H9 (cell line): ENCODE data around the gene NGB. TPM values are rescaled to one million over a fixed set of nuclear protein-coding genes. Genes with fewer than 3 reads are reported as not detected.

Source experiments
- DNase-seq: peaks from one replicate; pipeline ENCODE4 v3.0.0-alpha.2; 2017
- H2AFZ ChIP-seq: one replicate; pipeline ENCODE4 v1.6.1; 2013; ENCODE audit warnings: mild to moderate bottlenecking, low read length, control low read depth, moderate library complexity
- H2AK5ac ChIP-seq: 2 replicates; pipeline ENCODE4 v1.6.1; 2013; ENCODE audit warnings: low read length, control low read depth, mixed read lengths; ENCODE audit not compliant: insufficient read length
- H2BK120ac ChIP-seq: one replicate; pipeline ENCODE4 v1.6.1; 2013; ENCODE audit warnings: low read depth, mild to moderate bottlenecking, low read length, control low read depth, inconsistent platforms; ENCODE audit not compliant: poor library complexity, severe bottlenecking
- H2BK12ac ChIP-seq: 2 replicates; pipeline ENCODE4 v1.6.1; 2013; ENCODE audit warnings: low read length, control low read depth, mixed read lengths, low read depth; ENCODE audit not compliant: insufficient read length
- H2BK15ac ChIP-seq: 2 replicates; pipeline ENCODE4 v1.6.1; 2013; ENCODE audit warnings: low read depth, low read length, control low read depth
- H2BK20ac ChIP-seq: one replicate; pipeline ENCODE4 v1.6.1; 2013; ENCODE audit warnings: low read depth, mild to moderate bottlenecking, low read length, control low read depth, inconsistent platforms; ENCODE audit not compliant: poor library complexity, severe bottlenecking
- H2BK5ac ChIP-seq: 2 replicates; pipeline ENCODE4 v1.6.1; 2013; ENCODE audit warnings: low read length, control low read depth, mixed read lengths; ENCODE audit not compliant: insufficient read length
- H3K14ac ChIP-seq: 2 replicates; pipeline ENCODE4 v1.6.1; 2013; ENCODE audit warnings: low read length, control low read depth; ENCODE audit not compliant: insufficient read depth
- H3K18ac ChIP-seq: 2 replicates; pipeline ENCODE4 v1.6.1; 2013; ENCODE audit warnings: low read depth, mild to moderate bottlenecking, mixed read lengths, low read length, control low read depth; ENCODE audit not compliant: insufficient read length
- H3K23ac ChIP-seq: 2 replicates; pipeline ENCODE4 v1.6.1; 2013; ENCODE audit warnings: low read length, control low read depth, mixed read lengths, low read depth; ENCODE audit not compliant: insufficient read length
- H3K23me2 ChIP-seq: 2 replicates; pipeline ENCODE4 v1.6.1; 2013; ENCODE audit warnings: low read depth, mild to moderate bottlenecking, mixed read lengths, low read length, control low read depth; ENCODE audit not compliant: insufficient read length, poor library complexity, severe bottlenecking
- H3K27ac ChIP-seq: 2 replicates; pipeline ENCODE4 v1.5.1; 2013; ENCODE audit warnings: low read length, control low read depth, mixed read lengths, low read depth; ENCODE audit not compliant: insufficient read length
- H3K27me3 ChIP-seq: 2 replicates; pipeline ENCODE4 v1.6.1; 2013; ENCODE audit warnings: low read length, control low read depth, inconsistent platforms; ENCODE audit not compliant: insufficient read depth
- H3K4ac ChIP-seq: 2 replicates; pipeline ENCODE4 v1.6.1; 2013; ENCODE audit warnings: low read depth, mild to moderate bottlenecking, control low read depth, inconsistent platforms, low read length, moderate library complexity
- H3K4me1 ChIP-seq: 2 replicates; pipeline ENCODE4 v1.6.1; 2013; ENCODE audit warnings: low read length, control low read depth, inconsistent platforms; ENCODE audit not compliant: insufficient read depth
- H3K4me2 ChIP-seq: 2 replicates; pipeline ENCODE4 v1.6.1; 2013; ENCODE audit warnings: low read length, control low read depth, mixed read lengths; ENCODE audit not compliant: insufficient read length, insufficient read depth
- H3K56ac ChIP-seq: 2 replicates; pipeline ENCODE4 v1.6.1; 2013; ENCODE audit warnings: low read depth, mild to moderate bottlenecking, mixed read lengths, low read length, control low read depth; ENCODE audit not compliant: insufficient read length
- H3K79me1 ChIP-seq: 2 replicates; pipeline ENCODE4 v1.6.1; 2013; ENCODE audit warnings: low read depth, mild to moderate bottlenecking, moderate library complexity, low read length, control low read depth, inconsistent platforms; ENCODE audit not compliant: insufficient read depth, poor library complexity, severe bottlenecking
- H3K79me2 ChIP-seq: 2 replicates; pipeline ENCODE4 v1.6.1; 2013; ENCODE audit warnings: low read length, control low read depth, inconsistent platforms; ENCODE audit not compliant: insufficient read depth
- H3K9ac ChIP-seq: 2 replicates; pipeline ENCODE4 v1.6.1; 2013; ENCODE audit warnings: low read length, control low read depth, mixed read lengths; ENCODE audit not compliant: insufficient read length; ENCODE audit errors: extremely low read depth
- H3K9me3 ChIP-seq: one replicate; pipeline ENCODE4 v1.6.1; 2013; ENCODE audit warnings: low read depth, low read length, inconsistent platforms; ENCODE audit not compliant: control insufficient read depth
- H3T11ph ChIP-seq: one replicate; pipeline ENCODE4 v1.6.1; 2013; ENCODE audit warnings: mild to moderate bottlenecking, low read length, control low read depth, inconsistent platforms
- H4K20me1 ChIP-seq: one replicate; pipeline ENCODE4 v1.6.1; 2013; ENCODE audit not compliant: control insufficient read depth, insufficient read length, insufficient read depth
- H4K5ac ChIP-seq: 2 replicates; pipeline ENCODE4 v1.6.1; 2013; ENCODE audit warnings: low read depth, mild to moderate bottlenecking, mixed read lengths, low read length, control low read depth; ENCODE audit not compliant: insufficient read length
- H4K8ac ChIP-seq: replicated peaks from 2 replicates; pipeline ENCODE4 v1.6.1; 2013; ENCODE audit warnings: low read length, control low read depth, mixed read lengths, low read depth; ENCODE audit not compliant: insufficient read length
- H4K91ac ChIP-seq: 2 replicates; pipeline ENCODE4 v1.6.1; 2013; ENCODE audit warnings: low read depth, mild to moderate bottlenecking, moderate library complexity, mixed read lengths, low read length, control low read depth; ENCODE audit not compliant: insufficient read length
- H3K27ac Mint-ChIP-seq, 3 experiments: 2 replicates in 2 of 3; 3 replicates in 1 of 3; pipeline ENCODE4 v1.8.0; 2020 to 2021; ENCODE audit warnings: mixed read lengths in 3 of 3, mild to moderate bottlenecking in 1 of 3, moderate library complexity in 1 of 3
- H3K27me3 Mint-ChIP-seq: 2 replicates; pipeline ENCODE4 v1.8.0; 2021; ENCODE audit warnings: low read depth, mild to moderate bottlenecking, moderate library complexity, mixed read lengths
- H3K36me3 Mint-ChIP-seq, 3 experiments: 2 replicates in 2 of 3; 3 replicates in 1 of 3; pipeline ENCODE4 v1.8.0; 2020 to 2021; ENCODE audit warnings: low read depth in 3 of 3, mixed read lengths in 3 of 3; ENCODE audit not compliant: insufficient read depth in 1 of 3
- H3K4me1 Mint-ChIP-seq, 2 experiments: 2 replicates each; pipeline ENCODE4 v1.8.0; 2020; ENCODE audit warnings: mixed read lengths in 2 of 2
- H3K4me3 Mint-ChIP-seq, 2 experiments: 2 replicates in 1 of 2; 3 replicates in 1 of 2; pipeline ENCODE4 v1.8.0; 2020 to 2021; ENCODE audit warnings: mild to moderate bottlenecking in 2 of 2, mixed read lengths in 2 of 2, moderate library complexity in 1 of 2
- H3K9me3 Mint-ChIP-seq, 2 experiments: 2 replicates in 1 of 2; 3 replicates in 1 of 2; pipeline ENCODE4 v1.8.0; 2020; ENCODE audit warnings: mild to moderate bottlenecking in 2 of 2, mixed read lengths in 2 of 2, moderate library complexity in 1 of 2
- CTCF ChIP-seq: fragments of 200-600 bp; sonication (generic); conservative IDR thresholded peaks from 3 replicates; pipeline ENCODE4 v1.8.0; 2021; ENCODE audit warnings: antibody characterized with exemption, mild to moderate bottlenecking
- WGBS: extraction: QIAGEN DNeasy Blood & Tissue Kit; methylation state at CpG from one replicate; pipeline ENCODE4 v1.1.7; 2013; ENCODE audit warnings: missing lambda C conversion rate, low lambda C conversion rate, mixed read lengths; ENCODE audit not compliant: insufficient read length; ENCODE audit errors: extremely low coverage; 5-methylcytosine and 5-hydroxymethylcytosine counted together
- total RNA-seq: library from RNA; stranded (reverse); gene quantifications from 2 replicates; pipeline ENCODE4 v1.2.1, GENCODE V29; 2021

Gene NGB
- total RNA-seq, 1 experiment from 2014 or later: 0.26 TPM

GRCh38 chr14:77257700-77258099 lies 13.3 kb downstream of the NGB start:
- Histone ChIP-seq H3K18ac (no peak overlapping the region), H2BK12ac (no peak overlapping the region), H2BK5ac (no peak overlapping the region), H3K9ac (no peak overlapping the region), H2BK20ac (no peak overlapping the region), H4K20me1 (peaks cover 2% of the 10 kb centered on the region), H3K79me1 (no peaks in the 10 kb centered on the region), H3K23me2 (no peaks in the 10 kb centered on the region), H4K8ac (no peak overlapping the region), H3K79me2 (no peaks in the 10 kb centered on the region), H3K27ac (no peak overlapping the region), H2AK5ac (no peak overlapping the region), H4K5ac (no peak overlapping the region), H3K9me3 (no peaks in the 10 kb centered on the region), H3T11ph (no peak overlapping the region), H2BK120ac (no peak overlapping the region), H3K4me1 (no peaks in the 10 kb centered on the region), H3K4ac (no peak overlapping the region), H2BK15ac (no peak overlapping the region), H2AFZ (no peak overlapping the region), H3K23ac (no peak overlapping the region), H3K27me3 (no peaks in the 10 kb centered on the region), H3K14ac (no peak overlapping the region), H3K56ac (no peak overlapping the region), H4K91ac (no peak overlapping the region), H3K4me2 (no peak overlapping the region)
- no peaks in the 10 kb centered on the region for H3K9me3 Mint-ChIP-seq
- TF ChIP-seq CTCF: no peak
- H3K4me3 Mint-ChIP-seq: no peak overlapping the region
- H3K27me3 Mint-ChIP-seq: no peaks in the 10 kb centered on the region; the same call in 1 of the 2 replicates
- no peak overlapping the region for H3K27ac Mint-ChIP-seq
- DNase-seq: no peak
- no CpG with 5 or more reads among the region's 10 CpGs for WGBS
- no peaks in the 10 kb centered on the region for H3K36me3 Mint-ChIP-seq
- peaks cover 2 to 9% of the 10 kb centered on the region in 2 experiments for H3K4me1 Mint-ChIP-seq
